Right atrium auricular region (tissue), 2 donors: ENCODE measurements around the gene CMTM5. TPM values are rescaled to one million over a fixed set of nuclear protein-coding genes. Genes with fewer than 3 reads are reported as not detected.

ENCODE experiments used
- DNase-seq: peaks from one replicate; pipeline ENCODE4 v3.0.0-alpha.2; 2019; ENCODE audit warnings: low spot score
- H3K27ac ChIP-seq, 2 donors: fragments of 200-600 bp; sonication (generic); 1 replicate in 1 of 2; 2 replicates in 1 of 2; pipeline ENCODE4 v1.5.1; 2016 to 2019
- H3K27me3 ChIP-seq, 2 donors: fragments of 200-600 bp; sonication (generic); one replicate each; pipeline versions ENCODE4 v1.5.1 to v1.6.0; 2017 to 2019
- H3K36me3 ChIP-seq: fragments of 200-600 bp; sonication (generic); one replicate; pipeline ENCODE4 v1.5.1; 2016
- H3K4me1 ChIP-seq, 2 donors: fragments of 200-600 bp; sonication (generic); one replicate each; pipeline versions ENCODE4 v1.5.1 to v1.6.0; 2017 to 2019
- H3K4me3 ChIP-seq, 2 donors: fragments of 200-600 bp; sonication (generic); 1 replicate in 1 of 2; 2 replicates in 1 of 2; pipeline ENCODE4 v1.5.1; 2017 to 2019; ENCODE audit warnings: mild to moderate bottlenecking in 1 of 2, moderate library complexity in 1 of 2
- H3K9me3 ChIP-seq, 2 donors: fragments of 200-600 bp; sonication (generic); one replicate each; pipeline ENCODE4 v1.5.1; 2019
- CTCF ChIP-seq, 2 donors: fragments of 200-600 bp; sonication (generic); IDR thresholded peaks; one replicate each; pipeline ENCODE4 v1.5.1; 2019; ENCODE audit warnings: antibody characterized with exemption in 2 of 2
- total RNA-seq, 2 donors: library from RNA; depleted of rRNA; stranded (reverse); fragments of >200 nt; gene quantifications; one replicate each; pipeline ENCODE4 v1.1.0, GENCODE V29; 2016

Gene CMTM5
- total RNA-seq, 2 donors from 2014 or later: not detected

GRCh38 chr14:23351681-23352505, 25.0 kb upstream of the CMTM5 start:
- TF ChIP-seq CTCF (IDR thresholded peaks at IDR 0.05): no peak
- no peaks in the 10 kb centered on the region for H3K9me3 ChIP-seq
- no peak for DNase-seq
- H3K27me3 ChIP-seq: no peaks in the 10 kb centered on the region
- no peaks in the 10 kb centered on the region for H3K36me3 ChIP-seq
- H3K4me1 ChIP-seq: peaks cover 0 to 20% of the 10 kb centered on the region in 2 donors
- H3K4me3 ChIP-seq: peak overlapping the region; percentile 55 to 61
- peak overlapping the region; percentile 56 to 71 for H3K27ac ChIP-seq

GRCh38 chr14:23352506-23353432, 24.1 kb upstream of the CMTM5 start, which contains the start of gene SLC22A17:
SLC22A17 (minus strand) TSS chr14:23352887.
- peak; percentile 86 for DNase-seq
- no peaks in the 10 kb centered on the region for H3K27me3 ChIP-seq

GRCh38 chr14:23353433-23353780, 23.4 kb upstream of the CMTM5 start:
- TF ChIP-seq CTCF (IDR thresholded peaks at IDR 0.05): no peak
- DNase-seq: no peak
- Histone ChIP-seq H3K4me1 (peaks cover 0 to 24% of the 10 kb centered on the region in 2 donors), H3K4me3 (no peak overlapping the region), H3K27me3 (no peaks in the 10 kb centered on the region), H3K36me3 (peaks cover 4% of the 10 kb centered on the region), H3K9me3 (no peaks in the 10 kb centered on the region), H3K27ac (peak overlapping the region in 1 of 2 donors; percentile 71)

More at GRCh38 chr14:23352506-23353432, 24.1 kb upstream of the CMTM5 start, which contains the start of gene SLC22A17:
- Histone ChIP-seq H3K4me1 (peaks cover 0 to 20% of the 10 kb centered on the region in 2 donors), H3K9me3 (no peaks in the 10 kb centered on the region), H3K4me3 (peak within 1 kb of the TSS; percentile 55 to 61), H3K36me3 (peaks cover 4% of the 10 kb centered on the region), H3K27ac (peak within 1 kb of the TSS; percentile 56 to 71)
- TF ChIP-seq CTCF (IDR thresholded peaks at IDR 0.05): no peak

- no peak for DNase-seq
- no peak for TF ChIP-seq CTCF (IDR thresholded peaks at IDR 0.05)
- no peaks in the 10 kb centered on the region for H3K27me3 ChIP-seq
These were observed 21.9 kb upstream of the CMTM5 start for GRCh38 chr14:23354990-23355389.

GRCh38 chr14:23355871-23356435, 20.9 kb upstream of the CMTM5 start:
- peaks cover 4% of the 10 kb centered on the region for H3K36me3 ChIP-seq
- H3K27me3 ChIP-seq: no peaks in the 10 kb centered on the region
- peak; percentile 40 for DNase-seq
- peaks cover 0 to 27% of the 10 kb centered on the region in 2 donors for H3K4me1 ChIP-seq
- H3K27ac ChIP-seq: no peak overlapping the region
- no peak overlapping the region for H3K4me3 ChIP-seq
- no peak for TF ChIP-seq CTCF (IDR thresholded peaks at IDR 0.05)
- H3K9me3 ChIP-seq: no peaks in the 10 kb centered on the region

More at GRCh38 chr14:23354990-23355389, 21.9 kb upstream of the CMTM5 start:
- Histone ChIP-seq H3K9me3 (no peaks in the 10 kb centered on the region), H3K4me3 (no peak overlapping the region), H3K27ac (no peak overlapping the region), H3K4me1 (peaks cover 0 to 27% of the 10 kb centered on the region in 2 donors), H3K36me3 (peaks cover 4% of the 10 kb centered on the region)
